ENCODE results near the gene RMP24.
"Not testable (repeated sequence)": the region's sequence is repeated elsewhere in the genome, so short reads cannot be mapped to it uniquely, and the experiment has no call there.

RMP24 gene

DNA sequence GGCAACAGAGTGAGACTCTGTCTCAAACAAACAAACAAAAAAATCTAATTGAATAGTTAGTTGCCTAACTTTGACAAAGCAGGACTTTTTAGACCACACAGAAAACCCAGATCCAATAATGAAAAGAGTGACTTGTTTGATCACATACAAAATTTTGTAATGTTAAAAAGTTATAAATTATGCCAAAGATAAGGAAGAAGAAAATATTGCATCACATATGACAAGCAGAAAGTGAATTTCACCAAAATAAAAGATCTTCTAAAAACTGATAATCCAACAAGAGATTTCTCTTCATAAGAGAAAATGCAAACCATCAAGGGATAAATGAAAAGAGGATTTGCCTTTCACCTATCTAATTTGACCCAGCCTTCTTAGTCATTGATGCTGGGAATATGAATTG is 2.8 kb upstream of the RMP24 start:
- DNase-seq = no peak

- DNase-seq = no peak
These were observed 750 bp upstream of the RMP24 start for GRCh38 chr18:35971661-35972196.

DNA sequence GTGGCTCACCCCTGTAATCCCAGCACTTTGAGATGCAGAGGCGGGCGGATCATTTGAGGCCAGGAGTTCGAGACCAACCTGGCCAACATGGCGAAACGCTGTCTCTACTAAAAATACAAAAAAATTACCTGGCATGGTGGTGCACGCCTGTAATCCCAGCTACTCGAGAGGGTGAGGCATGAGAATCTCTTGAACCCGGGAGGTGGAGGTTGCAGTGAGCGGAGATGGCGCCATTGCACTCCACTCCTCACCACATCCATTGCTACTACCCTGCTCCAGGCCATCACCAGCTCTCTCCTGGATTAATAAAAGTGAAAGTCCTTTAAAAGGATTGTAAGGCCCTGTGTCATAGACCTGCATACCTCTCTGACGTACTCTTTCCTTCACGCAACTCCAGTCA is 1.2 kb downstream of the RMP24 start:
- no peak for DNase-seq

- no peak for DNase-seq
These were observed 1.7 kb downstream of the RMP24 start for GRCh38 chr18:35974181-35974580.

DNA sequence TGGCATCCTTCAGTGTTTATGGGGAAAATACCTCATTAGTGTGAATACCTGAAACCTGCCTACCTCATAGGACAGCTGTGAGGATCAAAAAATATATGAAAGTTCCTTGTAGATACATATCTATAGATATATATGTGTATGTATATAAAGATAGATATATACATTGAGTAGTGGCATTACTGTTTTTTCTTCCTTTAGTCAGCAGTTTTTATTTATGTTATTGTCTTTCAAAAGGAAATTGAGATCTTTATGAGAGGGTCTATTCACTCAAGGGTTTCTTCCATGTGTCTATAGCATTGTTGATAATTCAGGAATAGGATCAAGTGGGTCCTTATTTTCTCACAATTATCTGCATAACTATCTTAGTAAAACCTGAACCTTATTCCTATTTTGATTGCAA is 6.6 kb downstream of the RMP24 start:
- DNase-seq = no peak

GRCh38 chr18:35982409-35983114 is 10.1 kb downstream of the RMP24 start:
- no peak for DNase-seq

GRCh38 chr18:35983147-35983546 is 10.7 kb downstream of the RMP24 start:
- DNase-seq = no peak

DNA sequence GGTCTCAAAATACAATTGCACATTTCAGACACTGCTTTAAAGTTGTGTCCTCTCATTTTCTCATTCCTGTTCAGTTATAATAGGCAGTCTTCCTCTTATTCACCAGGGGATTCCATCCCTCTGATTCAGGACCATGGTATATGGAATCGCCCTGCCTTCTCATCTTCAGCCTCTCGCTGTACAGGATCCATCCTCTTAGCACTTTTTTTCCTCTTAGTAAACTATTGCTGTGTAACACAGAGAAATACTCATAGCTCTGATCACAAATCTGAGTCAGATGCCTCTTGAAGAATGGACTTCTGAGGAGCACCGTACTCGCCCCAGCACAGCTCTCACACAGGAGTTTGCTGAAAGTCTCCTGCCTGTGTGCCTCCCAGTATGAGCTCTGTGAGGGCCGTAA is 11.3 kb downstream of the RMP24 start:
- DNase-seq = no peak

GRCh38 chr18:35991696-35992095 is 19.2 kb downstream of the RMP24 start:
- no peak for DNase-seq

GRCh38 chr18:35993013-35993412 is 20.5 kb downstream of the RMP24 start:
- no peak for DNase-seq

GRCh38 chr18:35998967-35999366 is 26.5 kb downstream of the RMP24 start:
- no peak for DNase-seq

DNA sequence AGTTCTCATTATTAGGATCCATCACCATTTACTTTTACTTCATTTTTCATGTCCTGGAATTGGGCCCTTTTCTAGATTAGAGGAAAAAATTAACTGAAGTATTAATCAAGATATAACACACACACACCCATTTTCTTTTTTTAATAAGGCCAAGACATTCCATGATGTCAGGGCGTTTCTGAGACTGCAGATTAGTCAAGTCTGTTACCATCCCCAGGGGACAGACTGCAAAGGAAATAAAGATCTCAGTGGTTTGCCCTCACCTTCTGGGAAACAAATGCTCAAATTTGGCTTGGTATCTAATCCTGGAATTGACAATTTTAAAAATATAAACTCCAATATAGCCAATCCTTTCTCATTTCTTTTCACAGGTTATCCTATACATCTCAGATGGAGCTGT is 27.4 kb downstream of the RMP24 start:
- no peak for DNase-seq

DNA sequence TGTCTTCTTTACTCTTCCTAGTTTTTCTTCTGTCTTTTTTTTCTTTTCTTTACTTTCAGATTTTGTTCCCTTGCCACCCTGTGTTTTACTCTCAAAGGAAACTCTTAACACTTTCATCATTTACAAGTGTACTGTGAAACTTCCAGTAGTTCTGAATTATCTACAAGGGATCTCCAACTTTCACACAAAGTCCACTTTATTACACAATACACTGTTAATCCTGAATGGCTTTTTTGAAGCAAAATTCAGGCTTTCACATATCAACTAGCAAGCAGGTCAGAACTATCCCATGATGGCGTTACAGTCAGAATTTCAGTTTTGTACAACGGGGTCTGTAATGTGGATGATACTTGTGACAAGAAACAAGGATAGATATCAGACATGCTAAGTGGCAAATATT is 34.5 kb downstream of the RMP24 start:
- no peak for DNase-seq

GRCh38 chr18:36009214-36009613 is 36.7 kb downstream of the RMP24 start:
- DNase-seq = no peak

DNA sequence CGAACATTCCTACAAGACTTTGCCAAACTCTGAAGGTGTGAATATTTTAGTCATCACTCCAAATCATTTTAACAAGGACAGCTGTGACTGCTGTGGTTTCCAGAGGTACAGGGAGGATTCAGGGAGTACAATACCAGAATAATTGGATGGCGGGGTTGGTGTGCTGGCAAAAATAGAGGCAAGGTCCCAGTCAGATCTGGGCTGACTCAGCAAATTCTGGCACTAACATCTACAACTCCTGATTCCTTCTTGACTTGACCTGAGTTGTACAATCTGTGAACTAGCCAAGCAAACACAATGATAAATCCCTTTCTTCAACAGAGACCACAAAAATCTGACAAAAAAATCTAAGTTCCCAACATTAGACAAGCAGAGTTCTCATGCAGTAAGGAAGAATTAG is 40.4 kb downstream of the RMP24 start:
- DNase-seq = no peak

GRCh38 chr18:36015629-36016028 is 43.1 kb downstream of the RMP24 start:
- DNase-seq = no peak

- DNase-seq = no peak
These were observed 44.8 kb downstream of the RMP24 start for GRCh38 chr18:36017232-36017631.

DNA sequence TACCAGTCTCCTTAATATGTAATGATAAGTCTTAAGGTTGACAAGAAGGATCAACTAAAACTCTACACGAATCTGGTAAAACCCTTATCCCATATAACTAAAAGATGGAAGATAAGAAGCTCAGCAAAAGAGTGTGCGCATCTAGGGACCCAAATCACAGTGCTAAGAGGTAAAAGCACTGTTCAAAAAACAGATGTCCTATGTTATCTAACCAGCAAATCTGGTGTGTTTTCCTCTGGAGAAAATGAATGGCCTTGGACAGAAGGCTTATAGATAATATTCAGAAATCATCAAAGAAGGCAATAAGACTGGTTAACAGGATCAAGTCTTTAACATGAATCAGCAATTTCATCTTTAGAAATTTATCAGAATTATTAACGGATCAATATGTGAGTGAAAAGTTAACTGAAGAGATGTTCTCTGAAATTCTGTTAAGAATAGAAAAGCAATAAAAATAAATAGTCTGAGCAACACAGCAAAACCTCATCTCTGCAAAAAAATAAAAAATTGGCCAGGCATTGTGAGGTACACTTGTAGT is 47.8 kb downstream of the RMP24 start:
- no peak for DNase-seq

DNA sequence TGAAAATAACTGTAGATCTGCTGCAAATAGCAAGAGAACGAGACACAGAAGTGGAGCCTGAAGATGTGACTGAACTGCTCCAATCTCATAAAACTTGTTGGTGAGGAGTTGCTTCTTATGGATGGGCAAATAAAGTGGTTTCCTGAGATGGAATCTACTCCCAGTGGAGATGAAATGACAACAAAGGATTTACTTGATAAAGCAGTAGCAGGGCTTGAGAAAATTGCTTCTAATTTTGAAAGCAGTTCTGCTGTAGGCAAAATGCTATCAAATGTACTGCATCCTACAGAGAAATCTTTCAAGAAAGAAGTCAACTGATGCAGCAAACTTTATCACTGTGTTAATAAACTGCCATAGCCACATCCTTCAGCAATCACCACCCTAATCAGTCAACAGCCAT is 50.9 kb downstream of the RMP24 start:
- no peak for DNase-seq

GRCh38 chr18:36024241-36024640 is 51.8 kb downstream of the RMP24 start:
- DNase-seq = not testable (repeated sequence)

DNA sequence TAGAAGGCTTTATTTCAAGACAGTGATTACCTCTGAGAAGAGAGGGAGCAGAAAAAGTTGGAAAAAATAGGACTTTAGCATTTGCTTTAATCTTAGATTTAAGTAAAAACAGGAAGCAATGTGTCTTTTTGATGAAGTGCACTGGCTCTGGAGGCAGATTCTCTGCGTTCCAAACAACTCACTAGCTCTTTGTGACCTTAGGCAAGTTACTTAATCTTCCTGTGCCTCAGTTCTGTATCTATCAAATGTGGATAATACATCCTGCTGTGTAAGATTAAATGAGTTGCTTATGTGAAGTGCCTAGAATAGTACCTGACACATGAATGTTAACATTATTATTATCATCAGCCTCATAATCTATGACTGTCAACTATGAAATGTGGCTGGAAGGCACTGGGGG is 52.5 kb downstream of the RMP24 start:
- no peak for DNase-seq

GRCh38 chr18:36028859-36029258 is 56.4 kb downstream of the RMP24 start:
- DNase-seq = no peak
